HepG2 (cell line): ENCODE results near the gene CREM. TPM values are rescaled to one million over a fixed set of nuclear protein-coding genes. Genes with fewer than 3 reads are reported as not detected.

Experiments used
- ISL2 ChIP-seq: sonication (generic); formaldehyde crosslinking; IDR thresholded peaks from 2 replicates; pipeline ENCODE4 v1.5.0; 2020; ENCODE audit warnings: missing genetic modification reagents
- MBNL3 ChIP-seq: fragments of 250-450 bp; sonication (Bioruptor Pico); conservative IDR thresholded peaks from 2 replicates; pipeline ENCODE4 v1.8.0; 2022; ENCODE audit warnings: mild to moderate bottlenecking, inconsistent platforms
- PCBP1 ChIP-seq: fragments of 200-400 bp; formaldehyde crosslinking; IDR thresholded peaks from 2 replicates; pipeline ENCODE4 v1.6.1; 2017; ENCODE audit warnings: mild to moderate bottlenecking, low read depth, low read length, borderline replicate concordance
- SMYD3 ChIP-seq: sonication (generic); formaldehyde crosslinking; IDR thresholded peaks from 2 replicates; pipeline ENCODE4 v1.8.1; 2023; ENCODE audit warnings: mild to moderate bottlenecking, missing genetic modification reagents
- TBX2 ChIP-seq: sonication (generic); formaldehyde crosslinking; IDR thresholded peaks from 2 replicates; pipeline ENCODE4 v1.5.0; 2020; ENCODE audit warnings: missing genetic modification reagents, mild to moderate bottlenecking, borderline replicate concordance
- ZFP36L1 ChIP-seq: sonication (generic); formaldehyde crosslinking; IDR thresholded peaks from 2 replicates; pipeline ENCODE4 v1.8.0; 2022; ENCODE audit warnings: mild to moderate bottlenecking, missing genetic modification reagents, moderate library complexity
- ZNF337 ChIP-seq: sonication (generic); formaldehyde crosslinking; IDR thresholded peaks from 2 replicates; pipeline ENCODE4 v1.5.1; 2020; ENCODE audit warnings: missing genetic modification reagents, low read depth, mild to moderate bottlenecking, borderline replicate concordance
- ZNF652 ChIP-seq: IDR thresholded peaks from 2 replicates; pipeline ENCODE4 v1.6.1; 2016; ENCODE audit warnings: low read depth, borderline replicate concordance
- ZNF703 ChIP-seq: sonication (generic); formaldehyde crosslinking; IDR thresholded peaks from 2 replicates; pipeline ENCODE4 v1.5.1; 2020; ENCODE audit warnings: missing genetic modification reagents, mild to moderate bottlenecking, moderate library complexity, borderline replicate concordance
- ZNF775 ChIP-seq: sonication (generic); formaldehyde crosslinking; IDR thresholded peaks from 2 replicates; pipeline ENCODE4 v1.4.0; 2020; ENCODE audit warnings: missing genetic modification reagents, mild to moderate bottlenecking, moderate library complexity, borderline replicate concordance
- ZNF816 ChIP-seq: sonication (generic); formaldehyde crosslinking; IDR thresholded peaks from 2 replicates; pipeline ENCODE4 v1.8.0; 2022; ENCODE audit warnings: missing genetic modification reagents, mild to moderate bottlenecking, borderline replicate concordance
- polyA plus RNA-seq, 8 experiments: library from polyadenylated mRNA; depleted of rRNA in 3 of 8; stranded (reverse) in 7 of 8; unstranded in 1 of 8; fragments of >200 nt; fragmentation: Illumina TruSeq in 4 of 8; extraction: Trizol in 4 of 8; gene quantifications; 2 replicates each; pipeline versions ENCODE4 v1.2.1 to v1.2.3, GENCODE V29; 2011 to 2016; ENCODE audit warnings: low read depth in 4 of 8, missing spikeins in 1 of 8, mixed read lengths in 1 of 8; ENCODE audit not compliant: insufficient read depth in 1 of 8
- total RNA-seq, 5 experiments: library from RNA; depleted of rRNA; stranded (reverse); fragments of >200 nt; fragmentation: Illumina TruSeq; extraction: Trizol; gene quantifications; 2 replicates each; pipeline ENCODE4 v1.2.3, GENCODE V29; 2016; ENCODE audit warnings: low read depth in 1 of 5
- TF ChIP-seq, protein P1 (sequence below): sonication (generic); formaldehyde crosslinking; IDR thresholded peaks from 2 replicates; pipeline ENCODE4 v1.4.0; 2020; ENCODE audit warnings: missing genetic modification reagents
- TF ChIP-seq, protein P2 (sequence below): sonication (generic); formaldehyde crosslinking; IDR thresholded peaks from 2 replicates; pipeline ENCODE4 v1.4.0; 2020; ENCODE audit warnings: missing genetic modification reagents, borderline replicate concordance
- TF ChIP-seq, protein P3 (sequence below), 2 experiments: sonication (generic) in 1 of 2; formaldehyde crosslinking in 1 of 2; IDR thresholded peaks; 2 replicates each; pipeline versions ENCODE4 v1.5.1 to v1.6.1; 2011 to 2020; ENCODE audit warnings: borderline replicate concordance in 1 of 2, low read depth in 1 of 2, low read length in 1 of 2, mild to moderate bottlenecking in 1 of 2, missing genetic modification reagents in 1 of 2, moderate library complexity in 1 of 2

CREM gene
- total and polyA plus RNA-seq, 2 of the 13 experiments (the other 11 are each of a cell fraction or from before 2014, with no cell fraction given) = 21.3 to 25.4 TPM

DNA sequence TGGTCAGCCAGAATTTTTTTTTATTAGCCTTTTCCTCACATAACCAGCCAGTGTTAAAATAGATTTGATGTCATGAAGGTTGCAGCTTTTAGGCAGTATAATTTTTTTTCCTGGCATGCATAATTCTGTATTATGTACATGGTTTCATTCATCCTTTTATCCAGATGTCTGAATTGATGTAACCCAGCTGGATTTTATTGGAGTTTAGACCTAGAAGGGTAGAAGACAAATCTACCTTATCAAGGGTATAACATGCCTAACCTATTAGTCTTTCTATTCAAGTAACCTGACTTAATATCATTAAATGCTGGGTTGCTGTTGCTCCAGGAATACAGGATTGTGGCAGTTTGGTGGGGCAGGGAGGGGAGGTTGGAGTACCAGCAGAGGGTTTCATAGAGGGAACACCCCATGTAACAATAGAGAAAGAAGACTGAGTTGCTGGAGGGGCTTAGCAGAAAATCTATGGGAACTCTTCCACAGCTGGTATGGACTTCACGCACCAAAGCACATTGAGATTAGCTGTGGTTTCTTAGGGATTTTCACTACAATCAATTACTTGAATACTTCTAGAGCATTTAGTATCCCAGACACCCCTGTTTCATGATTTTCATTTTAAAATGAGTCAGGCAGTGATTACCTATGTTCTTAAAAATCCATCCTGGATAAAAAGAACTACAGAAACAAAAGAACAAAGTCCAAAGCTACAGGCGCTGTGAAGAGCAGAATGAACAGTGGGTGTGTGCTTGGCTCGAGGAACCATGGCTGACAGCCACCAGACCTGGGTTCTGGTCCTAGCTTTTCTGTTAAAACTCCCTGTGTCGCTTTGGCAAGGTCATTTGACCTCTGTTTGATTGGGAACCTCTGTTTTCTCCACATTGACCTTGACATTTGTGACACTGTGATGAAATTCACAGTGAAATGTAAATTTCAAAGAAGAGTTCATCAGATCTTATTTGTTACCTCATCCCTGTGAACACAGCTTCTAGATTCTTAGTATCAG is 93.5 kb downstream of the CREM start (continued):
- TF ChIP-seq, protein P1, sequence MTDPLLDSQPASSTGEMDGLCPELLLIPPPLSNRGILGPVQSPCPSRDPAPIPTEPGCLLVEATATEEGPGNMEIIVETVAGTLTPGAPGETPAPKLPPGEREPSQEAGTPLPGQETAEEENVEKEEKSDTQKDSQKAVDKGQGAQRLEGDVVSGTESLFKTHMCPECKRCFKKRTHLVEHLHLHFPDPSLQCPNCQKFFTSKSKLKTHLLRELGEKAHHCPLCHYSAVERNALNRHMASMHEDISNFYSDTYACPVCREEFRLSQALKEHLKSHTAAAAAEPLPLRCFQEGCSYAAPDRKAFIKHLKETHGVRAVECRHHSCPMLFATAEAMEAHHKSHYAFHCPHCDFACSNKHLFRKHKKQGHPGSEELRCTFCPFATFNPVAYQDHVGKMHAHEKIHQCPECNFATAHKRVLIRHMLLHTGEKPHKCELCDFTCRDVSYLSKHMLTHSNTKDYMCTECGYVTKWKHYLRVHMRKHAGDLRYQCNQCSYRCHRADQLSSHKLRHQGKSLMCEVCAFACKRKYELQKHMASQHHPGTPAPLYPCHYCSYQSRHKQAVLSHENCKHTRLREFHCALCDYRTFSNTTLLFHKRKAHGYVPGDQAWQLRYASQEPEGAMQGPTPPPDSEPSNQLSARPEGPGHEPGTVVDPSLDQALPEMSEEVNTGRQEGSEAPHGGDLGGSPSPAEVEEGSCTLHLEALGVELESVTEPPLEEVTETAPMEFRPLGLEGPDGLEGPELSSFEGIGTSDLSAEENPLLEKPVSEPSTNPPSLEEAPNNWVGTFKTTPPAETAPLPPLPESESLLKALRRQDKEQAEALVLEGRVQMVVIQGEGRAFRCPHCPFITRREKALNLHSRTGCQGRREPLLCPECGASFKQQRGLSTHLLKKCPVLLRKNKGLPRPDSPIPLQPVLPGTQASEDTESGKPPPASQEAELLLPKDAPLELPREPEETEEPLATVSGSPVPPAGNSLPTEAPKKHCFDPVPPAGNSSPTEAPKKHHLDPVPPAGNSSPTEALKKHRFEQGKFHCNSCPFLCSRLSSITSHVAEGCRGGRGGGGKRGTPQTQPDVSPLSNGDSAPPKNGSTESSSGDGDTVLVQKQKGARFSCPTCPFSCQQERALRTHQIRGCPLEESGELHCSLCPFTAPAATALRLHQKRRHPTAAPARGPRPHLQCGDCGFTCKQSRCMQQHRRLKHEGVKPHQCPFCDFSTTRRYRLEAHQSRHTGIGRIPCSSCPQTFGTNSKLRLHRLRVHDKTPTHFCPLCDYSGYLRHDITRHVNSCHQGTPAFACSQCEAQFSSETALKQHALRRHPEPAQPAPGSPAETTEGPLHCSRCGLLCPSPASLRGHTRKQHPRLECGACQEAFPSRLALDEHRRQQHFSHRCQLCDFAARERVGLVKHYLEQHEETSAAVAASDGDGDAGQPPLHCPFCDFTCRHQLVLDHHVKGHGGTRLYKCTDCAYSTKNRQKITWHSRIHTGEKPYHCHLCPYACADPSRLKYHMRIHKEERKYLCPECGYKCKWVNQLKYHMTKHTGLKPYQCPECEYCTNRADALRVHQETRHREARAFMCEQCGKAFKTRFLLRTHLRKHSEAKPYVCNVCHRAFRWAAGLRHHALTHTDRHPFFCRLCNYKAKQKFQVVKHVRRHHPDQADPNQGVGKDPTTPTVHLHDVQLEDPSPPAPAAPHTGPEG (CRISPR knock-in tag) = no peak
- TF ChIP-seq ZNF337 (CRISPR knock-in tag) (no peak), PCBP1 (no peak), ZFP36L1 (CRISPR knock-in tag) (no peak), ISL2 (peak; percentile 51; the same call in 1 of the 2 replicates), TBX2 (CRISPR knock-in tag) (no peak), ZNF775 (CRISPR knock-in tag) (no peak), ZNF816 (CRISPR knock-in tag) (no peak), MBNL3 (CRISPR knock-in tag) (no peak), ZNF703 (CRISPR knock-in tag) (no peak), SMYD3 (no peak), ZNF652 (CRISPR knock-in tag) (no peak)
- TF ChIP-seq, protein P2, sequence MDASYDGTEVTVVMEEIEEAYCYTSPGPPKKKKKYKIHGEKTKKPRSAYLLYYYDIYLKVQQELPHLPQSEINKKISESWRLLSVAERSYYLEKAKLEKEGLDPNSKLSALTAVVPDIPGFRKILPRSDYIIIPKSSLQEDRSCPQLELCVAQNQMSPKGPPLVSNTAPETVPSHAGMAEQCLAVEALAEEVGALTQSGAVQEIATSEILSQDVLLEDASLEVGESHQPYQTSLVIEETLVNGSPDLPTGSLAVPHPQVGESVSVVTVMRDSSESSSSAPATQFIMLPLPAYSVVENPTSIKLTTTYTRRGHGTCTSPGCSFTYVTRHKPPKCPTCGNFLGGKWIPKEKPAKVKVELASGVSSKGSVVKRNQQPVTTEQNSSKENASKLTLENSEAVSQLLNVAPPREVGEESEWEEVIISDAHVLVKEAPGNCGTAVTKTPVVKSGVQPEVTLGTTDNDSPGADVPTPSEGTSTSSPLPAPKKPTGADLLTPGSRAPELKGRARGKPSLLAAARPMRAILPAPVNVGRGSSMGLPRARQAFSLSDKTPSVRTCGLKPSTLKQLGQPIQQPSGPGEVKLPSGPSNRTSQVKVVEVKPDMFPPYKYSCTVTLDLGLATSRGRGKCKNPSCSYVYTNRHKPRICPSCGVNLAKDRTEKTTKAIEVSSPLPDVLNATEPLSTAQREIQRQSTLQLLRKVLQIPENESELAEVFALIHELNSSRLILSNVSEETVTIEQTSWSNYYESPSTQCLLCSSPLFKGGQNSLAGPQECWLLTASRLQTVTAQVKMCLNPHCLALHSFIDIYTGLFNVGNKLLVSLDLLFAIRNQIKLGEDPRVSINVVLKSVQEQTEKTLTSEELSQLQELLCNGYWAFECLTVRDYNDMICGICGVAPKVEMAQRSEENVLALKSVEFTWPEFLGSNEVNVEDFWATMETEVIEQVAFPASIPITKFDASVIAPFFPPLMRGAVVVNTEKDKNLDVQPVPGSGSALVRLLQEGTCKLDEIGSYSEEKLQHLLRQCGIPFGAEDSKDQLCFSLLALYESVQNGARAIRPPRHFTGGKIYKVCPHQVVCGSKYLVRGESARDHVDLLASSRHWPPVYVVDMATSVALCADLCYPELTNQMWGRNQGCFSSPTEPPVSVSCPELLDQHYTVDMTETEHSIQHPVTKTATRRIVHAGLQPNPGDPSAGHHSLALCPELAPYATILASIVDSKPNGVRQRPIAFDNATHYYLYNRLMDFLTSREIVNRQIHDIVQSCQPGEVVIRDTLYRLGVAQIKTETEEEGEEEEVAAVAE (CRISPR knock-in tag) = no peak
- TF ChIP-seq, protein P3, sequence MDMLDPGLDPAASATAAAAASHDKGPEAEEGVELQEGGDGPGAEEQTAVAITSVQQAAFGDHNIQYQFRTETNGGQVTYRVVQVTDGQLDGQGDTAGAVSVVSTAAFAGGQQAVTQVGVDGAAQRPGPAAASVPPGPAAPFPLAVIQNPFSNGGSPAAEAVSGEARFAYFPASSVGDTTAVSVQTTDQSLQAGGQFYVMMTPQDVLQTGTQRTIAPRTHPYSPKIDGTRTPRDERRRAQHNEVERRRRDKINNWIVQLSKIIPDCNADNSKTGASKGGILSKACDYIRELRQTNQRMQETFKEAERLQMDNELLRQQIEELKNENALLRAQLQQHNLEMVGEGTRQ (IDR thresholded peaks at IDR 0.05; ENCODE audit: low read depth, low read length) = no peak
- TF ChIP-seq, protein P3 (CRISPR knock-in tag; IDR thresholded peaks at IDR 0.05; ENCODE audit: borderline replicate concordance) = no peak
